K562 (cell line): ENCODE results near the gene CTSD. TPM values are rescaled to one million over a fixed set of nuclear protein-coding genes. Genes with fewer than 3 reads are reported as not detected.

Source experiments
- ATAC-seq: fragments of 200-7000 bp; cut with Tn5 transposase; 3 replicates; pipeline ENCODE4 v1.9.1; 2020; ENCODE audit warnings: moderate library complexity
- BruUV-seq: library from RNA; stranded (reverse); fragments of 400-500 nt; replicated peaks from 2 replicates; lab custom pipeline; 2021; lab: Mats Ljungman, UMichigan
- CTCF ChIA-PET: fragments of 300-600 bp; formaldehyde crosslinking; extraction: SDS; loops from one replicate; lab custom pipeline; 2021; ENCODE audit warnings: low intra/inter-chr PET ratio; lab: Yijun Ruan, JAX
- POLR2A ChIA-PET: fragments of 300-600, 350-650 bp; sonication (Branson Sonifier 250); formaldehyde crosslinking; extraction: SDS; loops from one replicate; lab custom pipeline; 2021; ENCODE audit warnings: antibody characterized with exemption, inconsistent platforms; lab: Yijun Ruan, JAX
- DNase-seq, 4 experiments: peaks; one replicate each; pipeline versions ENCODE4 v3.0.0 to v3.0.0-alpha.2; 2011 to 2018; ENCODE audit warnings: low spot score in 3 of 4, mixed read lengths in 3 of 4; ENCODE audit errors: extremely low read depth in 1 of 4
- FAIRE-seq: peaks from 2 replicates; lab custom pipeline; 2011; peaks lifted over from hg19 to GRCh38; lab: Jason Lieb, UNC
- H2AFZ ChIP-seq: 2 replicates; pipeline ENCODE4 v1.6.0; 2011; ENCODE audit warnings: low read depth, low read length, control low read depth, inconsistent platforms
- H3K27ac ChIP-seq: fragments of 200-600 bp; 3 replicates; pipeline ENCODE4 v1.8.0; 2011; ENCODE audit warnings: low read depth, mild to moderate bottlenecking, control low read depth, inconsistent platforms, low read length, moderate library complexity, mixed read lengths; ENCODE audit errors: extremely low read depth
- H3K27me3 ChIP-seq, 2 experiments: fragments of 300-600 bp in 1 of 2; 2 replicates in 1 of 2; 3 replicates in 1 of 2; pipeline versions ENCODE4 v1.6.0 to v1.8.0; 2011; ENCODE audit warnings: inconsistent platforms in 2 of 2, low read length in 2 of 2, mild to moderate bottlenecking in 1 of 2, mixed read lengths in 1 of 2, moderate library complexity in 1 of 2; ENCODE audit not compliant: control insufficient read depth in 2 of 2, insufficient read depth in 2 of 2
- H3K36me3 ChIP-seq: fragments of 300-600 bp; 3 replicates; pipeline ENCODE4 v1.8.0; 2011; ENCODE audit warnings: mild to moderate bottlenecking, low read length, inconsistent platforms; ENCODE audit not compliant: control insufficient read depth, insufficient read depth
- H3K4me1 ChIP-seq, 2 experiments: fragments of 200-600 bp in 1 of 2; replicated peaks in 1 of 2; 2 replicates in 1 of 2; 3 replicates in 1 of 2; pipeline versions ENCODE4 v1.5.1 to v1.8.0; 2011; ENCODE audit warnings: inconsistent platforms in 2 of 2, low read length in 2 of 2, mild to moderate bottlenecking in 1 of 2, mixed read lengths in 1 of 2, moderate library complexity in 1 of 2; ENCODE audit not compliant: control insufficient read depth in 2 of 2, insufficient read depth in 2 of 2
- H3K4me2 ChIP-seq: 2 replicates; pipeline ENCODE4 v1.6.1; 2011; ENCODE audit warnings: low read length, control low read depth, inconsistent platforms, mixed read lengths; ENCODE audit not compliant: insufficient read depth
- H3K4me3 ChIP-seq: fragments of 200-600 bp; sonication (generic), shearing (Covaris generic); 2 replicates; pipeline ENCODE4 v1.5.1; 2016; ENCODE audit warnings: control low read depth, inconsistent platforms
- H3K79me2 ChIP-seq: fragments of 200-600 bp; 3 replicates; pipeline ENCODE4 v1.8.0; 2011; ENCODE audit warnings: low read length, inconsistent platforms; ENCODE audit not compliant: control insufficient read depth, insufficient read depth
- H3K9ac ChIP-seq, 2 experiments: 2 replicates each; pipeline versions ENCODE4 v1.6.0 to v1.6.1; 2011; ENCODE audit warnings: low read depth in 2 of 2, low read length in 2 of 2, control low read depth in 1 of 2, inconsistent platforms in 1 of 2, mild to moderate bottlenecking in 1 of 2, mixed read lengths in 1 of 2; ENCODE audit not compliant: insufficient read depth in 1 of 2
- H3K9me1 ChIP-seq: one replicate; pipeline ENCODE4 v1.6.0; 2011; ENCODE audit warnings: inconsistent platforms, mild to moderate bottlenecking, low read length, moderate library complexity; ENCODE audit not compliant: control insufficient read depth, insufficient read depth
- H3K9me3 ChIP-seq: replicated peaks from 2 replicates; pipeline ENCODE4 v1.5.1; 2011; ENCODE audit warnings: low read depth, low read length, inconsistent platforms; ENCODE audit not compliant: control insufficient read depth, insufficient read depth
- H4K20me1 ChIP-seq: replicated peaks from 2 replicates; pipeline ENCODE4 v1.6.1; 2011; ENCODE audit warnings: low read length, inconsistent platforms, mixed read lengths; ENCODE audit not compliant: control insufficient read depth, insufficient read depth
- BRF1 ChIP-seq: IDR thresholded peaks from 3 replicates; pipeline ENCODE4 v1.6.1; 2011; ENCODE audit warnings: borderline replicate concordance, mild to moderate bottlenecking; ENCODE audit not compliant: insufficient read length; ENCODE audit errors: extremely low read depth
- CBFA2T3 ChIP-seq: fragments of 450-650 bp; IDR thresholded peaks from 2 replicates; pipeline ENCODE4 v1.6.1; 2017
- FOXA1 ChIP-seq: fragments of 450-650 bp; IDR thresholded peaks from 2 replicates; pipeline ENCODE4 v1.6.1; 2016; ENCODE audit warnings: mild to moderate bottlenecking, borderline replicate concordance
- GABPA ChIP-seq: fragments of 200-800 bp; sonication (Bioruptor generic); conservative IDR thresholded peaks from 2 replicates; pipeline ENCODE4 v1.6.1; 2016; ENCODE audit warnings: low read depth, missing genetic modification characterization, missing compliant biosample characterization
- GABPB1 ChIP-seq: sonication (generic); formaldehyde crosslinking; IDR thresholded peaks from 2 replicates; pipeline ENCODE4 v1.8.0; 2022; ENCODE audit warnings: mild to moderate bottlenecking, missing genetic modification reagents
- HNRNPLL ChIP-seq: fragments of 200-400 bp; formaldehyde crosslinking; IDR thresholded peaks from 2 replicates; pipeline ENCODE4 v1.6.1; 2017; ENCODE audit warnings: low read length, low read depth, mild to moderate bottlenecking; ENCODE audit not compliant: poor library complexity, severe bottlenecking
- HSF4 ChIP-seq: fragments of 250-450 bp; sonication (Bioruptor Pico); IDR thresholded peaks from 2 replicates; pipeline ENCODE4 v2.1.2; 2022; ENCODE audit warnings: mild to moderate bottlenecking, moderate library complexity, borderline replicate concordance
- POLR2B ChIP-seq: fragments of 450-650 bp; IDR thresholded peaks from 2 replicates; pipeline ENCODE4 v1.6.1; 2018; ENCODE audit warnings: low read depth; ENCODE audit not compliant: partially characterized antibody
- WHSC1 ChIP-seq: IDR thresholded peaks from one replicate; pipeline ENCODE4 v1.6.1; 2012; ENCODE audit warnings: low read length, control low read depth, inconsistent platforms
- ZKSCAN8 ChIP-seq: fragments of 200-800 bp; sonication (Bioruptor generic); IDR thresholded peaks from 2 replicates; pipeline ENCODE4 v1.6.1; 2016; ENCODE audit warnings: missing genetic modification characterization, missing compliant biosample characterization
- ZNF165 ChIP-seq: fragments of 250-450 bp; sonication (Bioruptor Pico); IDR thresholded peaks from 2 replicates; pipeline ENCODE4 v1.4.0; 2020; ENCODE audit warnings: borderline replicate concordance
- ZNF764 ChIP-seq: fragments of 250-450 bp; sonication (Bioruptor Pico); IDR thresholded peaks from 2 replicates; pipeline ENCODE4 v1.4.0; 2020; ENCODE audit warnings: low read depth, mild to moderate bottlenecking, moderate library complexity
- WGBS: fragments of 100-300 bp; shearing (Covaris generic); methylation state at CpG from one replicate; pipeline ENCODE4 v1.1.6; 2016; ENCODE audit warnings: low coverage, mixed read lengths; ENCODE audit not compliant: insufficient coverage; ENCODE audit errors: missing lambda C conversion rate; 5-methylcytosine and 5-hydroxymethylcytosine counted together
- in situ Hi-C: fragments of 300-500 bp; cut with MboI; formaldehyde crosslinking; loops from 4 replicates; pipeline ENCODE4 v1.15.0; 2018; ENCODE audit warnings: inconsistent platforms, mixed read lengths
- intact Hi-C: fragments of 100-400 bp; cut with micrococcal nuclease; formaldehyde crosslinking; loops from 2 replicates; pipeline ENCODE4 v1.14.2; 2022
- polyA plus RNA-seq, 8 experiments: library from polyadenylated mRNA; depleted of rRNA in 4 of 8; stranded (reverse) in 5 of 8; unstranded in 3 of 8; fragments of >200 nt; fragmentation: Nextera tagmentation in 2 of 8; fragmentation: Illumina TruSeq in 1 of 8; extraction: Ambion mirVana in 2 of 8; extraction: Trizol in 1 of 8; gene quantifications; 2 replicates each; pipeline versions ENCODE4 v1.2.1 to v1.2.3, GENCODE V29; 2011 to 2014; ENCODE audit warnings: inconsistent platforms in 1 of 8, missing spikeins in 1 of 8
- total RNA-seq, 7 experiments: library from RNA; depleted of rRNA in 6 of 7; stranded (reverse); fragments of >200 nt in 6 of 7; fragmentation: Illumina TruSeq in 2 of 7; extraction: Trizol in 2 of 7; gene quantifications; 2 replicates each; pipeline versions ENCODE4 v1.2.1 to v1.2.3, GENCODE V29; 2011 to 2021; ENCODE audit warnings: low replicate concordance in 1 of 7
- TF ChIP-seq, protein P1 (sequence below): sonication (generic); formaldehyde crosslinking; IDR thresholded peaks from 2 replicates; pipeline ENCODE4 v1.8.0; 2022; ENCODE audit warnings: mild to moderate bottlenecking, missing genetic modification reagents

CTSD gene
- total and polyA plus RNA-seq, 9 of the 15 experiments (the other 6 are each of a cell fraction or from before 2014, with no cell fraction given), result 1.0 to 112 (median 40.9) TPM

DNA sequence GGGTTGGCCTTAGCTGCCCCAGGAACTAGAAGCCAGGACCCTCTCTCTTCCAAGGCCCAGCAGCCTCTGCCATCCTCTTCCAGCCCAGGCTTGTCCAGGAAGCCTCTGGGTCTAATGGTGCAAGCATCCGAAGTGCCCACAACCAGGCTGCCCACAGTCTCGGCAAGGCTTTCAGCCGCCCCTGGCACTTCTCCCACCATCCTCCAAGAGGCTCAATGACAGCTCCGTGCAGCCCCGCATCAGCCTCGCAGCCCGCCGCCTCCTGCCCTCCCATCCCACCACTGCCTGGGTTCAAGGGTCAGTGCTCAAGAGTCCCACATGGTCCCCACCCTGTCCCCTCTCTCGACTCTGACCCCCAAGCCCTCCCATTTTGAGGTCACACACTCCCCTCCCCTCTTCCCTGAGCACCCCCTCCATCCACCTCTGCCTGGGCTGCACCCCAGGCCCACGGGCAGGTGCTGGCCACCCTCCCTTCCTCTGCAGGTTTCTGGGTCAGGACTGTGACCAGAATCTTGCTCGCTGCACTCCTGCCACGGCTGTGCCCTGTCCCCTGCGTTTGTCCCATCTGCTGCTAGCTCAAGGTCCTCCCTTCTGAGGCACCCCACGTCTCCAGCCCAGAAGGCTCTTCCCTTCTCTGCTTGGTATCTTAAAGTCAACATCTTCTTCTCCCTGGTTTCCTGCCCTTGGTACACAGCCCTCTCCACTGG lies 30.6 kb downstream of the CTSD start:
- peaks cover 6 to 55% of the 10 kb centered on the region in 2 experiments for H3K27me3 ChIP-seq
- no peak for FAIRE-seq

More for the DNA sequence above, 30.6 kb downstream of the CTSD start:
- Histone ChIP-seq H3K79me2 (no peaks in the 10 kb centered on the region), H3K4me3 (no peak overlapping the region), H3K36me3 (no peaks in the 10 kb centered on the region), H3K4me1 (no peaks in the 10 kb centered on the region; a peak in 2 of 5 replicates), H4K20me1 (no peaks in the 10 kb centered on the region), H2AFZ (no peak overlapping the region), H3K9ac (no peak overlapping the region), H3K27ac (no peak overlapping the region), H3K4me2 (no peak overlapping the region), H3K9me1 (no peaks in the 10 kb centered on the region), H3K9me3 (peaks cover 8% of the 10 kb centered on the region; the same call in 1 of the 2 replicates)
- 0% methylated on average over 12 of the region's 14 CpGs for WGBS
- intact Hi-C loops (no loop called here), in situ Hi-C loops (no loop called here)
- ATAC-seq (no peak), DNase-seq (no peak)
- TF ChIP-seq WHSC1, result no peak
- no peak for TF ChIP-seq GABPB1 (CRISPR knock-in tag)
- TF ChIP-seq FOXA1, result no peak
- TF ChIP-seq HSF4 (CRISPR knock-in tag), result no peak
- no peak for TF ChIP-seq CBFA2T3
- TF ChIP-seq ZNF764, result no peak
- TF ChIP-seq POLR2B, result no peak
- TF ChIP-seq, protein P1, sequence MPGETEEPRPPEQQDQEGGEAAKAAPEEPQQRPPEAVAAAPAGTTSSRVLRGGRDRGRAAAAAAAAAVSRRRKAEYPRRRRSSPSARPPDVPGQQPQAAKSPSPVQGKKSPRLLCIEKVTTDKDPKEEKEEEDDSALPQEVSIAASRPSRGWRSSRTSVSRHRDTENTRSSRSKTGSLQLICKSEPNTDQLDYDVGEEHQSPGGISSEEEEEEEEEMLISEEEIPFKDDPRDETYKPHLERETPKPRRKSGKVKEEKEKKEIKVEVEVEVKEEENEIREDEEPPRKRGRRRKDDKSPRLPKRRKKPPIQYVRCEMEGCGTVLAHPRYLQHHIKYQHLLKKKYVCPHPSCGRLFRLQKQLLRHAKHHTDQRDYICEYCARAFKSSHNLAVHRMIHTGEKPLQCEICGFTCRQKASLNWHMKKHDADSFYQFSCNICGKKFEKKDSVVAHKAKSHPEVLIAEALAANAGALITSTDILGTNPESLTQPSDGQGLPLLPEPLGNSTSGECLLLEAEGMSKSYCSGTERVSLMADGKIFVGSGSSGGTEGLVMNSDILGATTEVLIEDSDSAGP (CRISPR knock-in tag), result no peak
- TF ChIP-seq BRF1, result no peak
- no peak for TF ChIP-seq ZNF165 (CRISPR knock-in tag)
- no peak for TF ChIP-seq ZKSCAN8 (CRISPR knock-in tag)
- TF ChIP-seq GABPA (tag), result no peak
- TF ChIP-seq HNRNPLL, result no peak
- no TSS peak for BruUV-seq
- CTCF ChIA-PET, result no interaction called here
- POLR2A ChIA-PET, result interaction anchor here (1.0 to 1.5 kb wide), 4 partner anchors 9 to 26 kb away, joined by 3 to 6 read pairs (median 4); no protein-coding TSS in a partner anchor
